Activated naive CD8-positive, alpha-beta T cell treated with anti-CD3 and anti-CD28 coated beads, Interleukin-2, amount 10 ng/mL, durations not matched to agents 7 days and 5 days (primary cell): ENCODE measurements around the gene PACRG. TPM values are rescaled to one million over a fixed set of nuclear protein-coding genes. Genes with fewer than 3 reads are reported as not detected.

Source experiments
- ATAC-seq: fragments of 150-1000 bp; cut with Tn5 transposase; one replicate; pipeline ENCODE4 v1.10.0; 2021; ENCODE audit warnings: low read depth, moderate library complexity
- POLR2A ChIA-PET: fragments of 350-600 bp; sonication (Branson Sonifier 250); formaldehyde crosslinking; loops from one replicate; lab custom pipeline; 2021; ENCODE audit warnings: antibody characterized with exemption; lab: Charles Lee
- DNase-seq: peaks from one replicate; pipeline ENCODE4 v3.0.0; 2021
- H3K27ac Mint-ChIP-seq: one replicate; pipeline ENCODE4 v1.8.0; 2022; ENCODE audit warnings: mild to moderate bottlenecking, mixed read lengths
- H3K27me3 Mint-ChIP-seq: one replicate; pipeline ENCODE4 v1.8.0; 2022; ENCODE audit warnings: mild to moderate bottlenecking, moderate library complexity, mixed read lengths
- H3K36me3 Mint-ChIP-seq: one replicate; pipeline ENCODE4 v1.8.0; 2021; ENCODE audit warnings: mild to moderate bottlenecking, mixed read lengths
- H3K4me1 Mint-ChIP-seq: one replicate; pipeline ENCODE4 v1.8.0; 2021; ENCODE audit warnings: mixed read lengths
- H3K4me3 Mint-ChIP-seq: one replicate; pipeline ENCODE4 v1.8.0; 2022; ENCODE audit warnings: mild to moderate bottlenecking, moderate library complexity, mixed read lengths
- H3K9me3 Mint-ChIP-seq: one replicate; pipeline ENCODE4 v1.8.0; 2021; ENCODE audit warnings: mixed read lengths
- total RNA-seq, 2 experiments: library from RNA; stranded (reverse); gene quantifications; one replicate each; pipeline ENCODE4 v1.2.3, GENCODE V29; 2021

The PACRG gene
- total RNA-seq, 2 experiments from 2014 or later: 0.58 TPM; not detected in 1

DNA sequence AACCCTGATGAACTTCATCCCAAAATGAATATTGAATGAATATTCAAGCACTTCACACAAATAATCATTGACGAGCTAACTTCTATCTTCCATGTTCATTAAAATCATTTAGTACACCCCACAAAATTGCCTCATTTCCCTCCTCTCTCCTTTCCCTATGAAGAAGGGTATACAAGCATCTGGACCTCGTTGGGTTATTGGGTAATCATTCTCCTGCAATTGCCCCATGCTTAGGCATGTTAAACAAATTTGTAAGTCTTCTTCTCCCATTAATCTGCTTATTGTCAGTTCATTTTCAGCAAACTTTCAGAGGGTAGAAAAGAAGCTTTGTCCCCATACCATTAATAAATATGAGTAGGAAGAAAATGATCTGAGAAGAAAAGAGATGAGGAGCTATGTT lies 27.8 kb upstream of the PACRG start:
- no peaks in the 10 kb centered on the region for H3K27me3 Mint-ChIP-seq
- H3K36me3 Mint-ChIP-seq: no peaks in the 10 kb centered on the region
- ATAC-seq (no peak), DNase-seq (no peak)
- H3K9me3 Mint-ChIP-seq: no peaks in the 10 kb centered on the region
- H3K4me1 Mint-ChIP-seq: no peaks in the 10 kb centered on the region
- POLR2A ChIA-PET: no interaction called here
- H3K4me3 Mint-ChIP-seq: no peak overlapping the region
- no peak overlapping the region for H3K27ac Mint-ChIP-seq

DNA sequence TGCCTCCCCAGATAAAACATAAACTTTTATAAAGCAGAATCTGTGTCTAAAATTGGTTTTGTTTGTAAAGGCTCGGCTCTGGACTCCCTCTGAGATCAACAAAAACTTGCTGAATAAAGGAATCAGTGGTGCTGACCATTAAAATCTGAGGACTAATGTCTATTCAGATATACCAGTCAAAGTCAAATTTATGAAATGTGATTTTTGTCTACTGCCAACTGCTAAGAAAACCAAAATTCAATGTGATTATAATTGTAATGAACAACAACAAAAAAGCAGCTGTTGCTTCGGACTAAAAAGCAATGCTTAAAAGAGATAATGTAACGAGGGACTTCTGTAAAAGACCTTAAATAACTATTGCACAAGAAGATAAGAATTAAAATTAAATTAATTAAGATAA lies 26.8 kb upstream of the PACRG start:
- ATAC-seq (no peak), DNase-seq (no peak)
- no peaks in the 10 kb centered on the region for H3K9me3 Mint-ChIP-seq
- H3K4me1 Mint-ChIP-seq: no peaks in the 10 kb centered on the region
- no peaks in the 10 kb centered on the region for H3K27me3 Mint-ChIP-seq
- no peak overlapping the region for H3K27ac Mint-ChIP-seq
- POLR2A ChIA-PET: no interaction called here
- no peaks in the 10 kb centered on the region for H3K36me3 Mint-ChIP-seq
- H3K4me3 Mint-ChIP-seq: no peak overlapping the region

DNA sequence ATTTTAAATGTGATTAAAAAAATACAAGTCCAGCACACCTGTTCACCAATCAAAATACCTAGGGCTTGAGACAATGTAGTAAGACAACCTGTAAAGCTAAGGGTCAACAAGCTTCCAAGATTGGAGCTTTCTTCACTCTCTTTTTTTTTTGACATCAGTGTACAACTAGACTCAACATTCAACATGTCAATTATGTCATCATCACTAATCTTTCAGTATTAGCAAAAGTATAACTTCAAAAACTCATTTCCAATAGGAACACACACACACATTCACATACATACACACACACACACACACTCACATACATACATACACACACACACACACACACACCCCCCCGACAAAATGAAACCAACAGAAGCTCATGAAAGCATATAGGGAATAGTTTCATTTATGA lies 26.2 kb upstream of the PACRG start:
- Mint-ChIP-seq H3K9me3 (no peaks in the 10 kb centered on the region), H3K27me3 (no peaks in the 10 kb centered on the region), H3K27ac (no peak overlapping the region), H3K36me3 (no peaks in the 10 kb centered on the region), H3K4me3 (no peak overlapping the region), H3K4me1 (no peaks in the 10 kb centered on the region)
- DNase-seq (no peak), ATAC-seq (no peak)
- POLR2A ChIA-PET: no interaction called here

DNA sequence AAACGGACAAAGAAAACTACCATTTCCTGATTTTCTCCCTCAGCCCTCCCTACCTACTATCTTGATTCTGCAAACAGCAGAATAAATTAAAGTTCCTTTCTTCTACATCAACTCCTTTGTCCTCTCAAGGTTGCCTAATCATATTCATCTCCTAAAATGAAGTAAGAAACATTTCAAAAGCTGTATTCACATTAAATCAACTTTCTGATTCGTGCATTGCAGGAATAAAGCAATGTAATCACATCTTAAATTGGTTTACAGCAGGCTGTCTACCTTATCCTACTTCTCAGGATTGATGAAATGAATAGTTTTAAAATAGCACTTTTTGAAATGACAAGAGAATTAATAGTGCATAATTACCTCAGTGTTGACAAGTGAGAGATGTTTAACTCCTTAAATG lies 25.3 kb upstream of the PACRG start:
- DNase-seq: no peak
- Mint-ChIP-seq H3K9me3 (no peaks in the 10 kb centered on the region), H3K36me3 (no peaks in the 10 kb centered on the region), H3K4me3 (no peak overlapping the region), H3K27me3 (no peaks in the 10 kb centered on the region), H3K4me1 (no peaks in the 10 kb centered on the region), H3K27ac (no peak overlapping the region)
- ATAC-seq: no peak
- POLR2A ChIA-PET: no interaction called here

DNA sequence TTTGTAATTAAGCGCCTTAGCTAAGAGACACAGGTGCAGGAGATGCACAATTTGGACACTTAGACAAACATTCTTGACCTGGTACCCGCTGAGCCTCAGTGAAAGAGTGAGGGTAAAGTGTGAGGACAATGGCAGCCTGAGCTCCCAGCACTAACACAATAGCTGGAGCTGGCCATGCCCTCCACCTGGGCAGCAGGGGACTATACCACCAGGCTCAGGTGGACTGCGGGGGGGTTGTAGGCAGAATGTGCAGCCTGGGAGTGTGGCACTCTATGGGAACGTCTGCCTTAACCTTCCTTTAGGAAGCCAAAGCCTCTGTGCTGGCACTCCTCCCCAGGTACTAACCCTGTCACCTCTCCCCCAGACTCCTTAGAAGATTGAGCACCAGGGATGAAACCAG lies 23.8 kb upstream of the PACRG start:
- Mint-ChIP-seq H3K4me1 (no peaks in the 10 kb centered on the region), H3K4me3 (no peak overlapping the region), H3K9me3 (no peaks in the 10 kb centered on the region), H3K27ac (no peak overlapping the region), H3K27me3 (no peaks in the 10 kb centered on the region), H3K36me3 (no peaks in the 10 kb centered on the region)
- no peak for DNase-seq
- POLR2A ChIA-PET: no interaction called here
- no peak for ATAC-seq

DNA sequence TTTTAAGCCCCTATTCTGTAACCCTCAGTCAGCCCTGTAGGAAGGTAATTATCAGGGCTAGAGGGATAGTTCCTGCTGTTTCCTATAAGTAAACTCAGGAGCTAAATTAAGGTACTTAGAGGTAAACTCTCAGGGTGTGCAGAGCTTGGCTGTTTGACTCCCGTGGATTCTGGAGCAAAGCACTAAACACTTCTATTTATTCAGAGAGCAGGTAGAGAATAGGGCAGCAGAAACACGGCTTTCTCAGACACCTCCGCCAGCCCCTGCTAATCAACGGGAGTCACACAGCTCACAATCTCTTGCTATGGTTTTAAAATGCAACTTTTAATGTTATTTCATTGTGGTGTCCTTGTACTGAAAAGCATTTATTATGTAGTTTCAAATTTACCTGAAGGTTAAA lies 22.0 kb upstream of the PACRG start:
- H3K36me3 Mint-ChIP-seq: no peaks in the 10 kb centered on the region
- no peaks in the 10 kb centered on the region for H3K4me1 Mint-ChIP-seq
- no peak overlapping the region for H3K4me3 Mint-ChIP-seq
- H3K27ac Mint-ChIP-seq: no peak overlapping the region
- ATAC-seq (no peak), DNase-seq (no peak)
- no peaks in the 10 kb centered on the region for H3K9me3 Mint-ChIP-seq
- H3K27me3 Mint-ChIP-seq: no peaks in the 10 kb centered on the region
- POLR2A ChIA-PET: no interaction called here

DNA sequence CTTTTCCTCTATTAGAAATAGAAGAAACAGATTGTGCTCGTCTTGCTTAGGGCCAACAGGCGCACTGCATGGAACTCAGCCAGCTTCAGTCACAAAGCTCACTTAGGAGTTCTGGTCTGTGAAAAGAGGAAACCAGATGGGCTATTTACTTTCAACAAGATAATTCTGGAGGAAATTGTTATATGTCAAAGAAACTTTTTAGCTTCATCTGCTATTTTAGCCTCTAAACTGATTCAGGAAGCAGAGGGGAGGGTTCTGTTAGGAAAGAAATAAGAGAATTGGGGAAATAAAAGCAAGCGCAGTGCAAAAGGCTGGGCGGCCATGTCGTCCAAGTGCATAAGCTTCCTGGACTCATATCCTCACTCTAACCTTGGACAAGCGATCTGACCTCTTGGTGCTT lies 21.5 kb upstream of the PACRG start:
- H3K9me3 Mint-ChIP-seq: no peaks in the 10 kb centered on the region
- ATAC-seq: no peak
- no peaks in the 10 kb centered on the region for H3K36me3 Mint-ChIP-seq
- no peak overlapping the region for H3K4me3 Mint-ChIP-seq
- DNase-seq: no peak
- POLR2A ChIA-PET: no interaction called here
- no peak overlapping the region for H3K27ac Mint-ChIP-seq
- no peaks in the 10 kb centered on the region for H3K4me1 Mint-ChIP-seq
- H3K27me3 Mint-ChIP-seq: no peaks in the 10 kb centered on the region

DNA sequence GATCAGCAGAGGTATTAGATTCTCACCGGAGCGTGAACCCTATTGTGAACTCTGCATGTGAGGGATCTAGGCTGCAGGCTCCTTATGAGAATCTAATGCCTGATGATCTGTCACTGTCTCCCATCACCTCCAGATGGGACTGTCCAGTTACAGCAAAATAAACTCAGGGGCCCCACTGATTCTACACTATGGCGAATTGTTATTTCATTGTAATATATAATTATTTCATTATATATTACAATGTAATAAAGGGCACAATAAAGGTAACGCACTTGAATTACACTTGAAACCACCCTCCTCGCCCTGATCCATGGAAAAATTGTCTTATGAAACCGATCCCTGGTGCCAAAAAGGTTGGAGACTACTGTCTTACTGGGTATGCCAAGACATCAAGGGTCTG lies 18.8 kb upstream of the PACRG start:
- Mint-ChIP-seq H3K27me3 (no peaks in the 10 kb centered on the region), H3K36me3 (no peaks in the 10 kb centered on the region), H3K4me1 (no peaks in the 10 kb centered on the region), H3K27ac (no peak overlapping the region), H3K9me3 (no peaks in the 10 kb centered on the region), H3K4me3 (no peak overlapping the region)
- POLR2A ChIA-PET: no interaction called here
- DNase-seq (no peak), ATAC-seq (no peak)

DNA sequence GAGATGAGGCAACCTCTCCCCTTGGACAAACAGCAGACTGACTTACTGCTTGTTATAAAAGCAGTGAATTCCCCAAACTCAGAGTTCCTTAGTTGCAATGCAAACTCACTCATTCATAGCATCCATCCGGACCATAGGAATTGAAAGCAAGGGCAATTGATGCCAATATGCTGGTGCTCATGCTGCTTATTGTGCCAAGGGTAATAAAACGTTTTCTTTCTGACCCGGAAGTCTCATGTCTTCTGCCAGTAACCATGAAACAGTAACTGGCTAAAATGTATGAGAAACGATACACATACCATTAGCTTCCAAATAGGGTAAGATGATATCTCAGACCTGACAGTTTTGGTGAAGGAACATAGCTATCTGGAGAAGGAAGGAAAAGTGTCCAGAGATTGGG lies 18.3 kb upstream of the PACRG start:
- Mint-ChIP-seq H3K36me3 (no peaks in the 10 kb centered on the region), H3K4me1 (no peaks in the 10 kb centered on the region), H3K9me3 (no peaks in the 10 kb centered on the region), H3K4me3 (no peak overlapping the region), H3K27me3 (no peaks in the 10 kb centered on the region), H3K27ac (no peak overlapping the region)
- POLR2A ChIA-PET: no interaction called here
- ATAC-seq (no peak), DNase-seq (no peak)

DNA sequence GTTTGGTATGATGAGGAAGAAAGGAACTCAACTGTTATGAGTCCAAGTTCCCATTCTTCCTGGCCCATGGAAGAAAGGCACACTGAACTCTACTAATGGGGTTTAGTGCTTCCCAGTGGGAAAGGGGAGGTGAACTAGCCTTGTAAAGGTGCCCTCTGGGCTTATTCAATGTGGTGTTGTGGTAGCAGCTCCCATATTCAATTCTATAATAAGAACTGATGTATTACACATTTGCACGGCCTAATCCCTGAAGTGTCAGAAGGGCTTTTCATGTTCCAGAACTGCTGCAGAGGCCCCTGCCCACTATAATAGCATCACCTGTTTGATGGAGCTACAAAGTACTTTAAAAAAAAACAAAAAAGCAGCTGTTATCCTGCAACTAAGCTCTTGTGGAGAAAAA lies 17.4 kb upstream of the PACRG start:
- Mint-ChIP-seq H3K4me3 (no peak overlapping the region), H3K9me3 (no peaks in the 10 kb centered on the region), H3K27ac (no peak overlapping the region), H3K27me3 (no peaks in the 10 kb centered on the region), H3K4me1 (no peaks in the 10 kb centered on the region), H3K36me3 (no peaks in the 10 kb centered on the region)
- no peak for DNase-seq
- POLR2A ChIA-PET: no interaction called here
- no peak for ATAC-seq

DNA sequence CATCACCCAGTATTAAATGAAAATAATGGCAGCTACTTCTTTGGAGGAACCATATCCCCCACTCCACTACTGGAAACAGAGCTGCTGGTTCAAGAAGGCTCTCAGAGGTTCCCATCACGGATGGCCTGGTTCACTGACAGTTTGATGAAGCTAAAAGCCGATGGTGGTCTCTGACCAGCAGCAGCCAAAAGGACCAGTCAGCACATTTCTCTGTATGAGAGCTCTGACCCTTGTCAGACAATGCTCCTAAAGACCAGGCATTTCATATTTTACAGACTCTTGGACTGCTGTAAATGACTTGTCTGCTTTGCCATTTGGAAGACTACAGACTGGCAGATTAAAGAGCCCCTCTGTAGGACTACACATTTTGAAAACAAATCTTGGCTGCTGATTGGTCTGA lies 16.8 kb upstream of the PACRG start:
- no peaks in the 10 kb centered on the region for H3K36me3 Mint-ChIP-seq
- H3K9me3 Mint-ChIP-seq: no peaks in the 10 kb centered on the region
- H3K4me1 Mint-ChIP-seq: no peaks in the 10 kb centered on the region
- DNase-seq (no peak), ATAC-seq (no peak)
- no peak overlapping the region for H3K27ac Mint-ChIP-seq
- POLR2A ChIA-PET: no interaction called here
- H3K27me3 Mint-ChIP-seq: no peaks in the 10 kb centered on the region
- no peak overlapping the region for H3K4me3 Mint-ChIP-seq

DNA sequence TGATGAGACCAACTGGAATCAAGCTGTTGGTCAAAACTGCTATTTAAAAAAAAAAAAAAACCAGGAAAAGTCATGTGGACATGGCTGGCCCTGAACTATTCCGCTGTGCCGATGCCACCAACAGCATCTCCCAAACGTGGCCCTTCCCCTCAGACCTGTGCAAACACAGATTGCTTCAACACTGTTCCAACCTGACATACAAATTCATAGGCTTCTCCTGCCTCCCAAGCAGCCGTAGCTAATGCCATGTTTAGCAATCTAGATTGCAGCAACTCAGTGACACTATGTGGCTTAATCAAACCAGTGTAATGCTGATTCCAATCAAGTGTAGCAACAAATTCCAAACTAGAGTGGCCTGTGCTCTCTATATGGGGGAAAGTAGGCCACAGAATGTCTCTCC lies 16.4 kb upstream of the PACRG start:
- DNase-seq: no peak
- no peaks in the 10 kb centered on the region for H3K4me1 Mint-ChIP-seq
- H3K9me3 Mint-ChIP-seq: no peaks in the 10 kb centered on the region
- ATAC-seq: no peak
- no peaks in the 10 kb centered on the region for H3K27me3 Mint-ChIP-seq
- H3K36me3 Mint-ChIP-seq: no peaks in the 10 kb centered on the region
- H3K27ac Mint-ChIP-seq: no peak overlapping the region
- POLR2A ChIA-PET: no interaction called here
- H3K4me3 Mint-ChIP-seq: no peak overlapping the region

DNA sequence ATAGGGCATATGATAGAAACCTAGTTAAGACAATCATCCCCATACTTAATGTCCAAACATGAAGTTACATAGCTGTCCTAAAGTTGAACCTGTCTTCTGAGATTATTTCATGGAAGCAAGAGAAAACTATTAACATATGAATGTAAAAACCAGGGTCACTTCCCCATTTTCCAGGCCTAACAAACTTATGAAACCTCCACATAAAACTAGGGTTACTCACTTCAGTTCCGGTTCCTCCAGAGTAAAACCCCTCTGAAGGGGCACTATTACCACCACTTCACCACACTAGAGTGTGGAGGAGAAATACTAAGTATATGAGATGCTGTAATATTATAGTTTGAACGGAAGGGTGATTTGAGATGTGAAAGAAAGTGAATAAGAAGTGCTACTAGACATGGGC lies 15.1 kb upstream of the PACRG start:
- H3K27ac Mint-ChIP-seq: no peak overlapping the region

DNA sequence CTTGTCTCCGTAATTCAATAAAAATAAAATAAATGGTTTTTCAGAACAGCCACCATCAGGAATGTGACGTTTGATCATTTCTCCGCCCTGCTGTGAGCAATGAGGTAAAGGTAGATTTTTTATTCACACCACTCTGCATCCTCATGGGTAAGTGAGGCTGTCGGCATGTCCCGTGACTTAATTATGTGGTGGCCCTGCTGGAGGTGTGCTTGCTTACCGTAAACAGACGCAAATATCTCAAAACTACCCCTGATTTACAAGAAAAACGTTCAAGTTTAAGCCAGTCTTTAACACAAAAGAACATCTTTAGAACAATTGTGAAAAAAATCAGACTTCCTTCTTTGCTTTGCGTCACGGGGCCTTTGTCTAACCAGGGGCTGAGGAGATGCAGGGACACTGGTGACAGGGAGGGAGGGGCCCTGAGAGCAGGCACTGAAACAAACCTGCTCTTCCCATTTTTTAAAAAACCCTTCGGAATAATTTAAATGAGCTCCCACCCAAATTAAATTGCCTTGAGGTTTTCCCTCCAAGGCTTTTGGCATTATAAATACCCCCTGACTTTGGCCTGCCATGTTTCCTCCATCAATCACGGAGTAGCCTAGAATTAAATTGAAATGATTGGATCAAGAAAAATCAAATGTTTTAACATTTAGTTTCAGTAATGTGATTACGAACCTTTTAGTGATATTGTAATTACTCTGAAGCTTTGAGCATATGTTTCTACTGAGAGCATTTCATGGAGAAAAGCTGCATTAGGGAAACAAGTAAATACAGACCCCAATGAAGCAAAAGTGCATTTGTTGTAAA lies 13.6 kb upstream of the PACRG start:
- H3K27ac Mint-ChIP-seq: no peak overlapping the region
- ATAC-seq (no peak), DNase-seq (no peak)
- no peaks in the 10 kb centered on the region for H3K27me3 Mint-ChIP-seq
- no peak overlapping the region for H3K4me3 Mint-ChIP-seq
- POLR2A ChIA-PET: no interaction called here
- H3K36me3 Mint-ChIP-seq: no peaks in the 10 kb centered on the region
- no peaks in the 10 kb centered on the region for H3K4me1 Mint-ChIP-seq
- peaks cover 8% of the 10 kb centered on the region for H3K9me3 Mint-ChIP-seq

More for the DNA sequence above, 15.1 kb upstream of the PACRG start:
- POLR2A ChIA-PET: no interaction called here
- Mint-ChIP-seq H3K36me3 (no peaks in the 10 kb centered on the region), H3K4me1 (no peaks in the 10 kb centered on the region), H3K4me3 (no peak overlapping the region), H3K9me3 (peaks cover 5% of the 10 kb centered on the region), H3K27me3 (no peaks in the 10 kb centered on the region)
- ATAC-seq (no peak), DNase-seq (no peak)

DNA sequence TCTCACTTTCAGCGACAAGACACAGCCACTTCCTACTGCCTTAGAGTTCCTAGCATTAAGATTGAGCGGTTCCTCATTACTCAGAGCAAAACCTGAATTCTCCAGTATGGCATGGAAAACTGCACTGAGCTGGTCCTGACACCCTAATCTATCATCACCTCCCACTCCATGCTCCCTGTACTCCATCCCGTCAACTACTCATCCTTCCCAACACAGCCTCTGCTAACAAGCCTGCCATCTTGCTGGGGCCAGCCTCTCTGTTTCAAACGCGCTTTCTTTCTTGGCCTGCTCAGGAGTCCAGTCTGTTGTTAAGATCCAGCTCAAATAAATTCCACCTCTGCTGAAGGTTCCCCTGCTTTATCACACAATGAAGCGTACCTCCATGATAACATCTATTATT lies 12.2 kb upstream of the PACRG start:
- H3K4me1 Mint-ChIP-seq: no peaks in the 10 kb centered on the region
- ATAC-seq (no peak), DNase-seq (no peak)
- no peak overlapping the region for H3K27ac Mint-ChIP-seq
- peaks cover 8% of the 10 kb centered on the region for H3K9me3 Mint-ChIP-seq
- no peaks in the 10 kb centered on the region for H3K27me3 Mint-ChIP-seq
- POLR2A ChIA-PET: no interaction called here
- no peaks in the 10 kb centered on the region for H3K36me3 Mint-ChIP-seq
- H3K4me3 Mint-ChIP-seq: no peak overlapping the region
